ENCODE measurements around the gene SCUBE1. TPM values are rescaled to one million over a fixed set of nuclear protein-coding genes. Genes with fewer than 3 reads are reported as not detected.

Gene SCUBE1
- total RNA-seq, 1 experiment from 2014 or later = not detected

GRCh38 chr22:43289976-43290721 is 53.0 kb downstream of the SCUBE1 start:
- H3K27ac ChIP-seq (ENCODE audit: low read length) = no peak overlapping the region
- in situ Hi-C loops (cut with HindIII; ENCODE audit: low pct_unique_long_range_greater_than_20kb, low sequenced_read_pairs) (no loop called here), intact Hi-C loops (cut with micrococcal nuclease; ENCODE audit: unreplicated experiment) (no loop called here)
- no peak for ATAC-seq
- ChIA-PET CTCF (no interaction called here), POLR2A (no interaction called here)
- BruUV-seq (replicated peaks) = no TSS peak
- no peak for DNase-seq (ENCODE audit: low read depth, low spot score)
- no peak for TF ChIP-seq TCF7L2 (IDR thresholded peaks at IDR 0.05; ENCODE audit: low read depth, low read length)
- TF ChIP-seq POLR2AphosphoS5 (IDR thresholded peaks at IDR 0.05; ENCODE audit: low read depth, low read length) = no peak
- TF ChIP-seq, protein P1, sequence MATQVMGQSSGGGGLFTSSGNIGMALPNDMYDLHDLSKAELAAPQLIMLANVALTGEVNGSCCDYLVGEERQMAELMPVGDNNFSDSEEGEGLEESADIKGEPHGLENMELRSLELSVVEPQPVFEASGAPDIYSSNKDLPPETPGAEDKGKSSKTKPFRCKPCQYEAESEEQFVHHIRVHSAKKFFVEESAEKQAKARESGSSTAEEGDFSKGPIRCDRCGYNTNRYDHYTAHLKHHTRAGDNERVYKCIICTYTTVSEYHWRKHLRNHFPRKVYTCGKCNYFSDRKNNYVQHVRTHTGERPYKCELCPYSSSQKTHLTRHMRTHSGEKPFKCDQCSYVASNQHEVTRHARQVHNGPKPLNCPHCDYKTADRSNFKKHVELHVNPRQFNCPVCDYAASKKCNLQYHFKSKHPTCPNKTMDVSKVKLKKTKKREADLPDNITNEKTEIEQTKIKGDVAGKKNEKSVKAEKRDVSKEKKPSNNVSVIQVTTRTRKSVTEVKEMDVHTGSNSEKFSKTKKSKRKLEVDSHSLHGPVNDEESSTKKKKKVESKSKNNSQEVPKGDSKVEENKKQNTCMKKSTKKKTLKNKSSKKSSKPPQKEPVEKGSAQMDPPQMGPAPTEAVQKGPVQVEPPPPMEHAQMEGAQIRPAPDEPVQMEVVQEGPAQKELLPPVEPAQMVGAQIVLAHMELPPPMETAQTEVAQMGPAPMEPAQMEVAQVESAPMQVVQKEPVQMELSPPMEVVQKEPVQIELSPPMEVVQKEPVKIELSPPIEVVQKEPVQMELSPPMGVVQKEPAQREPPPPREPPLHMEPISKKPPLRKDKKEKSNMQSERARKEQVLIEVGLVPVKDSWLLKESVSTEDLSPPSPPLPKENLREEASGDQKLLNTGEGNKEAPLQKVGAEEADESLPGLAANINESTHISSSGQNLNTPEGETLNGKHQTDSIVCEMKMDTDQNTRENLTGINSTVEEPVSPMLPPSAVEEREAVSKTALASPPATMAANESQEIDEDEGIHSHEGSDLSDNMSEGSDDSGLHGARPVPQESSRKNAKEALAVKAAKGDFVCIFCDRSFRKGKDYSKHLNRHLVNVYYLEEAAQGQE (IDR thresholded peaks at IDR 0.05; ENCODE audit: insufficient read depth in 1 of 2, low read depth in 2 of 2, low read length in 1 of 2) = no peak
- TF ChIP-seq SIN3A (IDR thresholded peaks at IDR 0.05; ENCODE audit: borderline replicate concordance, insufficient read depth, low read depth, low read length) = no peak
- no peak for TF ChIP-seq CTCF (IDR thresholded peaks at IDR 0.05)
- H3K4me1 ChIP-seq (ENCODE audit: control insufficient read depth, insufficient read depth, low read length) = no peaks in the 10 kb centered on the region
- no peaks in the 10 kb centered on the region for H3K36me3 ChIP-seq (ENCODE audit: control insufficient read depth, insufficient read depth, low read length)
- H3K4me3 ChIP-seq (ENCODE audit: low read depth in 2 of 2, low read length in 2 of 2) = no peak overlapping the region
- H3K9me3 ChIP-seq (ENCODE audit: control insufficient read depth, insufficient read depth, low read depth, low read length) = no peaks in the 10 kb centered on the region
- H3K27me3 ChIP-seq (ENCODE audit: control insufficient read depth, insufficient read depth, low read length) = no peaks in the 10 kb centered on the region

GRCh38 chr22:43289531-43289963 is 53.6 kb downstream of the SCUBE1 start:
- ChIA-PET CTCF (no interaction called here), POLR2A (no interaction called here)
- DNase-seq (ENCODE audit: low read depth, low spot score) (no peak), ATAC-seq (no peak)
- Histone ChIP-seq H3K27ac (ENCODE audit: low read length) (no peak overlapping the region), H3K27me3 (ENCODE audit: control insufficient read depth, insufficient read depth, low read length) (no peaks in the 10 kb centered on the region), H3K4me1 (ENCODE audit: control insufficient read depth, insufficient read depth, low read length) (no peaks in the 10 kb centered on the region), H3K9me3 (ENCODE audit: control insufficient read depth, insufficient read depth, low read depth, low read length) (no peaks in the 10 kb centered on the region), H3K36me3 (ENCODE audit: control insufficient read depth, insufficient read depth, low read length) (no peaks in the 10 kb centered on the region), H3K4me3 (ENCODE audit: low read depth in 2 of 2, low read length in 2 of 2) (no peak overlapping the region)
- in situ Hi-C loops (cut with HindIII; ENCODE audit: low pct_unique_long_range_greater_than_20kb, low sequenced_read_pairs) = no loop called here
- intact Hi-C loops (cut with micrococcal nuclease; ENCODE audit: unreplicated experiment) = no loop called here
- BruUV-seq (replicated peaks) = no TSS peak
- TF ChIP-seq TCF7L2 (IDR thresholded peaks at IDR 0.05; ENCODE audit: low read depth, low read length) = no peak
- no peak for TF ChIP-seq POLR2AphosphoS5 (IDR thresholded peaks at IDR 0.05; ENCODE audit: low read depth, low read length)
- no peak for TF ChIP-seq SIN3A (IDR thresholded peaks at IDR 0.05; ENCODE audit: borderline replicate concordance, insufficient read depth, low read depth, low read length)
- no peak for TF ChIP-seq CTCF (IDR thresholded peaks at IDR 0.05)
- TF ChIP-seq, protein P1 (IDR thresholded peaks at IDR 0.05; ENCODE audit: insufficient read depth in 1 of 2, low read depth in 2 of 2, low read length in 1 of 2) = no peak
